ENCODE data around the gene FLT3.

DNA sequence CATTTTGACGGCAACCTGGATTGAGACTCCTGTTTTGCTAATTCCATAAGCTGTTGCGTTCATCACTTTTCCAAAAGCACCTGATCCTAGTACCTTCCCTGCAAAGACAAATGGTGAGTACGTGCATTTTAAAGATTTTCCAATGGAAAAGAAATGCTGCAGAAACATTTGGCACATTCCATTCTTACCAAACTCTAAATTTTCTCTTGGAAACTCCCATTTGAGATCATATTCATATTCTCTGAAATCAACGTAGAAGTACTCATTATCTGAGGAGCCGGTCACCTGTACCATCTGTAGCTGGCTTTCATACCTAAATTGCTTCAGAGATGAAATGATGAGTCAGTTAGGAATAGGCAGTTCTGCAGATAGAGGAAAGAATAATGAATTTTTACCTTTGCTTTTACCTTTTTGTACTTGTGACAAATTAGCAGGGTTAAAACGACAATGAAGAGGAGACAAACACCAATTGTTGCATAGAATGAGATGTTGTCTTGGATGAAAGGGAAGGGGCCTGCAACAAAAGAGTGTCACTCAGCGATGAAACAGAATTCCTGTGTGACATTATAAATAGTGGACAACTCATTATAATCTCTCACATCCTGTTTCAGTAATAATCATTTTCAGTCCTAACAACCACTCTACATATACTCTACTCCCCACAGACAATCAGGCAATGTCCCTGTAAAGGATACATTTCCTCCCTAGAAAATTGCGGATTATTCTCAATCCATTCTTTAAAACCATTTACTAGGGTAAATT lies 66.3 kb downstream of the FLT3 start:
- no peak for TF ChIP-seq POLR2A (IDR thresholded peaks at IDR 0.05; ENCODE audit: low read depth)
- no peak for TF ChIP-seq EP300 (IDR thresholded peaks at IDR 0.05)

Measured in esophagus muscularis mucosa (tissue), 2 donors.